ENCODE results near the gene TENT4B. TPM values are rescaled to one million over a fixed set of nuclear protein-coding genes. Genes with fewer than 3 reads are reported as not detected.

The TENT4B gene
- 10 to 100 TPM; 15.0 to 15.9 TPM for total RNA-seq

DNA sequence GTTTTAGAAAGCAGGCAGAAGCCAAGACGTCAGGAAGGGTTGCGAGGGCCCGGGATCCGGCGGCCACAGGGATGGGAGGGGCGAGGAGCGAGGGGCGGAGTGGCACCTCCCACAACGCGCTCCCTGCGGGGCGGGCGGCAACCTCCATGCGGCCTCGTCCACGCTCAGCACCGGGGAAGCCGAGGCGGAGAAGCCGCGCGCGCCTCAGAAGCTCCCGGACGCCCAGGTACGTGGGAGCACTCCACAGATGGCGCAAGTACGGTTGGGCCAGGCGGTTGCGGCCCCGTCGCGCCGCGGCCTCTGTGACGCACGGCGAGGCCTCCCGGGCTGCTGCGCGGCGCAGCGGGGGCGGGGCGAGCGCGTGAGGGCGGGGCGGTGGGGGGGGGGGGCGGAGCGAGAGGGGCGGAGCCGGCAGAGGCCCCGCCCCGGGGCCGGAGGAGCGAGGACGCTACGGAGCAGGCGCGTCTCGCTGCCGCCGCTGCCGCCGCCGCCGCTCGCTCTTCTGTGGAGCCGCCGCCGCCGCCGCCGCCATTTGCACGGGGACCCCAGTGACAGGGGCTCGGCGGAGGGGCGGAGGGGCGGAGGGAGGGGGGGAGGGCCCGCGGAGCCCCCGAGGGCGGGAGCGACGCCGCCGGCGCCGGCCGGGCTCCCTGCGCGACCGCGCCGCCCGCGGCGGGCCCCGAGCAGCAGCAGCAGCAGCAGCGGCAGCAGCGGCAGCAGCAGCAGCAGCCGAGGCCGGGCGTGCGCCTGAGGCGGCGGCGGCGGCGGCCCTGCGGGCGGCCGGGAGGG, at the start of gene TENT4B:
TENT4B (plus strand) TSS at position 500 of the 789 bp plus-strand sequence. CDS start 316 bp downstream, outside the sequence.
- peak within 1 kb of the TSS; percentile 93 for H3K27ac ChIP-seq
- H3K4me3 ChIP-seq: peak within 1 kb of the TSS; percentile 82
- peak; percentile 31 for DNase-seq (ENCODE audit: low spot score)
- H3K4me1 ChIP-seq (ENCODE audit: control insufficient read depth in 1 of 2, low read depth in 2 of 2): peaks cover 12 to 29% of the 10 kb centered on the region in 2 donors
- TF ChIP-seq, protein P1, sequence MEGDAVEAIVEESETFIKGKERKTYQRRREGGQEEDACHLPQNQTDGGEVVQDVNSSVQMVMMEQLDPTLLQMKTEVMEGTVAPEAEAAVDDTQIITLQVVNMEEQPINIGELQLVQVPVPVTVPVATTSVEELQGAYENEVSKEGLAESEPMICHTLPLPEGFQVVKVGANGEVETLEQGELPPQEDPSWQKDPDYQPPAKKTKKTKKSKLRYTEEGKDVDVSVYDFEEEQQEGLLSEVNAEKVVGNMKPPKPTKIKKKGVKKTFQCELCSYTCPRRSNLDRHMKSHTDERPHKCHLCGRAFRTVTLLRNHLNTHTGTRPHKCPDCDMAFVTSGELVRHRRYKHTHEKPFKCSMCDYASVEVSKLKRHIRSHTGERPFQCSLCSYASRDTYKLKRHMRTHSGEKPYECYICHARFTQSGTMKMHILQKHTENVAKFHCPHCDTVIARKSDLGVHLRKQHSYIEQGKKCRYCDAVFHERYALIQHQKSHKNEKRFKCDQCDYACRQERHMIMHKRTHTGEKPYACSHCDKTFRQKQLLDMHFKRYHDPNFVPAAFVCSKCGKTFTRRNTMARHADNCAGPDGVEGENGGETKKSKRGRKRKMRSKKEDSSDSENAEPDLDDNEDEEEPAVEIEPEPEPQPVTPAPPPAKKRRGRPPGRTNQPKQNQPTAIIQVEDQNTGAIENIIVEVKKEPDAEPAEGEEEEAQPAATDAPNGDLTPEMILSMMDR (IDR thresholded peaks at IDR 0.05): no peak
- H3K9me3 ChIP-seq: no peaks in the 10 kb centered on the region
- no peaks in the 10 kb centered on the region for H3K36me3 ChIP-seq
- peak; percentile 83 for ATAC-seq (ENCODE audit: insufficient number of reproducible peaks, low FRiP score, low read depth)
- no peaks in the 10 kb centered on the region for H3K27me3 ChIP-seq (replicated peaks; ENCODE audit: insufficient read depth)

DNA sequence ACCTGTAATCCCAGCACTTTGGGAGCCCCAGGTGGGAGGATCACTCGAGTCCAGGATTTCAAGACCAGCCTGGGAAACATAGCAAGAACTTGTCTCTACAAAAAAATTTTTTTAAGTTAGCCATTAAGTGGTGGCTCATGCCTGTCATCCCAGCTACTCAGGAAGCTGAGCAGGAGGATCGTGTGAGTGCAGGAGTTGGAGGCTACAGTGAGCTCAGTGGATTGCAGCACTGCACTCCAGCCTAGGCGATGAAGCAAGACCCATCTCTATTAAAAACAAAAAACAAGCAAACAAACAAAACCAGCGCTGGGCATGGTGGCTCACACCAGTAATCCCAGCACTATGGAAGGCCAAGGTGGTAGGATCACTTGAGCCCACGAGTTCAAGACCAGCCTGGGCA, 49.3 kb upstream of the TENT4B start:
- H3K27ac ChIP-seq: no peak overlapping the region
- no peaks in the 10 kb centered on the region for H3K27me3 ChIP-seq (replicated peaks; ENCODE audit: insufficient read depth)
- no peaks in the 10 kb centered on the region for H3K9me3 ChIP-seq
- DNase-seq (ENCODE audit: low spot score) (no peak), ATAC-seq (ENCODE audit: insufficient number of reproducible peaks, low FRiP score, low read depth) (no peak)
- no peaks in the 10 kb centered on the region for H3K4me1 ChIP-seq (ENCODE audit: control insufficient read depth in 1 of 2, low read depth in 2 of 2)
- H3K4me3 ChIP-seq: no peak overlapping the region
- H3K36me3 ChIP-seq: peaks cover 26% of the 10 kb centered on the region
- TF ChIP-seq, protein P1 (IDR thresholded peaks at IDR 0.05): no peak

DNA sequence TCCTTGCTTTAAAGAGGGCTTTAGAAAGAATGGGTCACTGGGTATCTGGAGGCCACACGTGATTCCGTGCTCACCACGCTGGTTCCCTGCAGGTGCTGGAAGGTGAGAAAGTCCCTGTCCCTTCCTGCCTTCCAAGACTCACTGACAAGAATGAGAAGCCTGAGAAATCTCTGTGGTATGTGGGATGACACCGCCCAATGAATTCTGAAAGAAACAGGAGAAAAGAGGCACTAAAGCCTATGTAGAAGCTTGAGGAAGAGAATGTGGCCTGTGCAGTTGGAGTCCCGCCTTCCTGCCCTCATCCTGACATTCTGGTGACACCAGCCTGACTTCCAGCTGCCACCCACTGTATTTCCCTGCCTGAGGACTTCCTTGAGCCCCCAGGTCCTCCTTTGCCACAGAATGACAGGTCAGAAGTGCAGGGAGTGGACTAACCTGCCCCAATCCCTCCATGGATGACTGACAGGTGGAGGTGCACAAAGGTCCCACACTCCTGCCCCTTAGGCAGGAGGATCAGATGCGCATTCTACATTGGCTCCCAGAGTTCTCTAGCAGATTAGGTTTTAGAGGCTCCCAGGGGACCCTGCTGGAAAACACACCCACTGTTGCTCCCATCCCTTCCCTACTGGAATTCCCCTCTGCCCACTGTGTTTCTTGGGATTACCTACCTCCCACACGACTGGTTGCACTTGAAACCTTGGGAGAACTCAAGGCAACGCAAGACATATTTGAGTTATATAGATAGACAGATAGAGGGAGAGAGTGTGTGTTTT, 38.6 kb upstream of the TENT4B start:
- TF ChIP-seq, protein P1 (IDR thresholded peaks at IDR 0.05): no peak
- H3K27me3 ChIP-seq (replicated peaks; ENCODE audit: insufficient read depth): no peaks in the 10 kb centered on the region
- no peaks in the 10 kb centered on the region for H3K36me3 ChIP-seq
- no peaks in the 10 kb centered on the region for H3K4me1 ChIP-seq (ENCODE audit: control insufficient read depth in 1 of 2, low read depth in 2 of 2)
- no peak for ATAC-seq (ENCODE audit: insufficient number of reproducible peaks, low FRiP score, low read depth)
- no peak overlapping the region for H3K4me3 ChIP-seq
- no peak overlapping the region for H3K27ac ChIP-seq
- H3K9me3 ChIP-seq: no peaks in the 10 kb centered on the region
- DNase-seq (ENCODE audit: low spot score): no peak

DNA sequence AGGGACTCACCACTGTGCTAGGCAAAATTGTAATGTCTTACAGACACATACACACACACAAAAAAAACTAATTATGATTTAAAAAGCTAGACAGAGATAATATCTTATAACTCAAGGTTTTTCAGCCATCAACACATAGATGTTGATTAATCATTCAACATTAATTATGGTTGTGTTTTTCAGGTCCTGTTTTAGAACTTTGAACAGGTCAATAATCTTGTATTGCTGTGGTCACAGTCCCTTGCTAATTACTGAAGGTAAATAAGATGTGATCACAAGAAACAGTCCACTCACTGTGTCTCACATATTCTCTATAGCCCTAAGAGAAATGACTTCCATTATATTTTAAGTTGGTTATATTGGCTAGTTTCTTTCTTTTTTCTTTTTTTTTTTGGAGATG, 32.4 kb upstream of the TENT4B start:
- Histone ChIP-seq H3K36me3 (no peaks in the 10 kb centered on the region), H3K27me3 (replicated peaks; ENCODE audit: insufficient read depth) (no peaks in the 10 kb centered on the region), H3K27ac (no peak overlapping the region), H3K4me1 (ENCODE audit: control insufficient read depth in 1 of 2, low read depth in 2 of 2) (no peaks in the 10 kb centered on the region), H3K9me3 (no peaks in the 10 kb centered on the region), H3K4me3 (no peak overlapping the region)
- ATAC-seq (ENCODE audit: insufficient number of reproducible peaks, low FRiP score, low read depth) (no peak), DNase-seq (ENCODE audit: low spot score) (no peak)
- TF ChIP-seq, protein P1 (IDR thresholded peaks at IDR 0.05): no peak

DNA sequence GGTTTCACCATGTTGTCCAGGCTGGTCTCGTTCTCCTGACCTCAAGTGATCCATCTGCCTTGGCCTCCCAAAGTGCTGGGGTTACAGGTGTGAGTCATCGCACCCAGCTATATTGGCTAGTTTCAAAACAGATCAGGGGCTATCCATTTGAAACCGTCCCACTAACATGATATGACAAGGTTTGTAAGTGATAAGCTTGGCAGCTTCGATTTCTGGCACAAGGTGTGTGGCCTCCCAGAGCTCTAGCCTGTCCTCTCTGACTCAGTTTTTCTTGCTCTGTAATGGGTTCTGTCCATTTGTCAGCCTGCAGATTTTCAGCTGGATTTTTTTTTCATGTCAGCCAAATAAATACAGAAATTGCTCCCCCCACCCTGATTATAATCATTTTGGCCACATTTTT, 31.8 kb upstream of the TENT4B start:
- Histone ChIP-seq H3K9me3 (no peaks in the 10 kb centered on the region), H3K4me1 (ENCODE audit: control insufficient read depth in 1 of 2, low read depth in 2 of 2) (no peaks in the 10 kb centered on the region), H3K27me3 (replicated peaks; ENCODE audit: insufficient read depth) (no peaks in the 10 kb centered on the region), H3K36me3 (no peaks in the 10 kb centered on the region), H3K4me3 (no peak overlapping the region), H3K27ac (no peak overlapping the region)
- TF ChIP-seq, protein P1 (IDR thresholded peaks at IDR 0.05): no peak
- DNase-seq (ENCODE audit: low spot score) (no peak), ATAC-seq (ENCODE audit: insufficient number of reproducible peaks, low FRiP score, low read depth) (no peak)
